Measurements from ENCODE around the gene BTG3. TPM values are rescaled to one million over a fixed set of nuclear protein-coding genes. Genes with fewer than 3 reads are reported as not detected.

BTG3 gene
- total and polyA plus RNA-seq, 2 donors (not counting 3 experiments of a cell fraction or from before 2014, with no cell fraction given): 18.1 to 37.2 TPM

GRCh38 chr21:17651526-17651925 lies 38.8 kb upstream of the BTG3 start:
- no peak for DNase-seq (ENCODE audit: low read depth, low spot score)
- ChIA-PET CTCF (no interaction called here), POLR2A (no interaction called here)
- no peak overlapping the region for H3K4me3 ChIP-seq (replicated peaks in 1 of 3; ENCODE audit: insufficient read depth in 1 of 3, low read depth in 1 of 3, low read length in 3 of 3)
- no peaks in the 10 kb centered on the region for H3K9me3 ChIP-seq (replicated peaks; ENCODE audit: control insufficient read depth, insufficient read depth, low read length)
- no peaks in the 10 kb centered on the region for H3K27me3 ChIP-seq (ENCODE audit: control insufficient read depth in 2 of 2, insufficient read depth in 2 of 2, low read length in 2 of 2)
- no peak overlapping the region for H3K27ac ChIP-seq (ENCODE audit: insufficient read depth, low read depth, low read length)
- H4K20me1 ChIP-seq (replicated peaks; ENCODE audit: control insufficient read depth, extremely low read depth, insufficient read depth, low read length): no peaks in the 10 kb centered on the region
- H3K9ac ChIP-seq (replicated peaks; ENCODE audit: extremely low read depth, insufficient read depth, low read length): no peak overlapping the region
- FAIRE-seq: no peak
- H2AFZ ChIP-seq (ENCODE audit: low read depth, low read length): no peak overlapping the region
- H3K4me1 ChIP-seq (ENCODE audit: control insufficient read depth, extremely low read depth, insufficient read depth, low read length): no peaks in the 10 kb centered on the region
- dilution Hi-C loops (cut with MboI; ENCODE audit: extremely low pct_ligation_motif_present, low sequenced_read_pairs) (no loop called here), intact Hi-C loops (cut with micrococcal nuclease) (no loop called here)
- H3K9me1 ChIP-seq (replicated peaks; ENCODE audit: control insufficient read depth, extremely low read depth, insufficient read depth, low read length): no peaks in the 10 kb centered on the region
- H3K79me2 ChIP-seq (ENCODE audit: control insufficient read depth, insufficient read depth, low read length): no peaks in the 10 kb centered on the region
- no peaks in the 10 kb centered on the region for H3K36me3 ChIP-seq (ENCODE audit: control insufficient read depth in 2 of 2, extremely low read depth in 1 of 2, insufficient read depth in 2 of 2, low read length in 2 of 2)
- H3K4me2 ChIP-seq (ENCODE audit: insufficient read depth, low read length): no peak overlapping the region
- no TSS peak for BruUV-seq (replicated peaks)
- no peak for TF ChIP-seq GATA2 (IDR thresholded peaks at IDR 0.05; ENCODE audit: insufficient read depth, insufficient read length, low read depth, low read length)
- TF ChIP-seq MAX (IDR thresholded peaks at IDR 0.05; ENCODE audit: insufficient read depth, insufficient read length): no peak
- no peak for TF ChIP-seq POLR2A (IDR thresholded peaks at IDR 0.05; ENCODE audit: low read depth, low read length)
- TF ChIP-seq EZH2 (IDR thresholded peaks at IDR 0.05; ENCODE audit: borderline replicate concordance, low read depth, low read length, severe bottlenecking): no peak
- TF ChIP-seq POLR2AphosphoS5 (IDR thresholded peaks at IDR 0.05; ENCODE audit: insufficient read depth, low read depth, low read length): no peak
- no peak for TF ChIP-seq MYC (IDR thresholded peaks at IDR 0.05; ENCODE audit: low read depth, low read length)
- no peak for TF ChIP-seq CTCF (IDR thresholded peaks at IDR 0.05; ENCODE audit: extremely low read depth in 1 of 2, insufficient read depth in 1 of 2, low read depth in 1 of 2, low read length in 2 of 2)
- no peak for TF ChIP-seq JUN (IDR thresholded peaks at IDR 0.05; ENCODE audit: borderline replicate concordance, insufficient read depth, insufficient read length, low read depth)
- no peak for TF ChIP-seq FOS (IDR thresholded peaks at IDR 0.05; ENCODE audit: borderline replicate concordance, insufficient read depth, low read length)

Measured in endothelial cell of umbilical vein (primary cell).